HG03097 (cell line): ENCODE data around the gene CACFD1.

Experiments
- ATAC-seq: cut with Tn5 transposase; IDR thresholded peaks from one replicate; pipeline ENCODE4 v1.9.1; 2021; ENCODE audit not compliant: unreplicated experiment, low FRiP score

CACFD1 gene

GRCh38 chr9:133514460-133515239, 54.9 kb downstream of the CACFD1 start:
- no peak for ATAC-seq

GRCh38 chr9:133515240-133515610, 55.4 kb downstream of the CACFD1 start:
- no peak for ATAC-seq

GRCh38 chr9:133515615-133516255, 56.0 kb downstream of the CACFD1 start:
- ATAC-seq, result no peak

GRCh38 chr9:133516256-133516960, 56.6 kb downstream of the CACFD1 start:
- ATAC-seq, result no peak

GRCh38 chr9:133516961-133517350, 57.2 kb downstream of the CACFD1 start:
- no peak for ATAC-seq

GRCh38 chr9:133517711-133518110, 57.9 kb downstream of the CACFD1 start:
- no peak for ATAC-seq

- no peak for ATAC-seq
Measured at GRCh38 chr9:133518200-133518599, 58.4 kb downstream of the CACFD1 start.

GRCh38 chr9:133518706-133519449, 59.1 kb downstream of the CACFD1 start:
- no peak for ATAC-seq

- ATAC-seq, result no peak
Measured at GRCh38 chr9:133519693-133520092, 59.9 kb downstream of the CACFD1 start.

GRCh38 chr9:133520121-133520835, 60.5 kb downstream of the CACFD1 start:
- ATAC-seq, result no peak
